SU-DHL-6 (cell line): ENCODE measurements around the gene POP4.

Source experiments
- CTCF ChIP-seq: fragments of 200-600 bp; sonication (generic); IDR thresholded peaks from one replicate; pipeline ENCODE4 v1.5.1; 2017; ENCODE audit warnings: antibody characterized with exemption, mild to moderate bottlenecking, low read length, moderate library complexity; ENCODE audit not compliant: insufficient read depth, poor library complexity, severe bottlenecking
- EZH2phosphoT487 ChIP-seq: fragments of 200-600 bp; sonication (generic), shearing (Covaris generic); conservative IDR thresholded peaks from 2 replicates; pipeline ENCODE4 v1.6.1; 2018; ENCODE audit warnings: mild to moderate bottlenecking, antibody characterized with exemption, low read length, moderate library complexity, mixed read lengths

DNA sequence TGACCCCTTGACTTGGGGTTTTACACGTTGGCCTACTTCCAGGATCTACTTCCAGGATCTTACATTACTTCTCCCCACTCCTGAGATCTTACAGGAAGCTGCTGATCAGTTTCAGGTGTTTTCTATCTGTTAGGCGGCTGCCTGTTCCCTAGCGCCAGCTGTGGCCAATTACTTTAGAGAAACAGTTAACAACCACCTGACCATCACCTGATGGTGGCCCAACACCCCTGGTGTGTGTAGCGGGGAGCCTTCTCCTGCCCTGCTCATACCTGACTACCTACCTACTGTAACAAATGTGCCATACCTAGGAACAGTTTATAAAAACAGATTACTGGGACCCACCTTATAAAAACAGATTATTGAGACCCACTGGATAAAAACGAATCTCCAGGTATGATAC lies 2.8 kb upstream of the POP4 start:
- TF ChIP-seq CTCF (no peak), EZH2phosphoT487 (no peak)
